Breast epithelium (tissue), 4 donors: ENCODE measurements around the gene ACSM4. TPM values are rescaled to one million over a fixed set of nuclear protein-coding genes. Genes with fewer than 3 reads are reported as not detected.

ENCODE experiments used
- DNase-seq, 2 donors: peaks; one replicate each; pipeline ENCODE4 v3.0.0-alpha.2; 2019; ENCODE audit warnings: low spot score in 2 of 2
- H3K27ac ChIP-seq, 2 donors: fragments of 200-600 bp; sonication (generic) in 1 of 2; one replicate each; pipeline ENCODE4 v1.5.1; 2016 to 2019; ENCODE audit warnings: mild to moderate bottlenecking in 1 of 2
- H3K27me3 ChIP-seq, 2 donors: fragments of 200-600 bp; sonication (generic) in 1 of 2; one replicate each; pipeline versions ENCODE4 v1.5.1 to v1.6.0; 2017 to 2019; ENCODE audit warnings: control low read depth in 1 of 2, mild to moderate bottlenecking in 1 of 2
- H3K36me3 ChIP-seq: fragments of 200-600 bp; one replicate; pipeline ENCODE4 v1.5.1; 2019
- H3K4me1 ChIP-seq, 2 donors: fragments of 200-600 bp; sonication (generic); one replicate each; pipeline ENCODE4 v1.5.1; 2016 to 2019; ENCODE audit warnings: control low read depth in 1 of 2
- H3K4me3 ChIP-seq, 3 donors: fragments of 200-600 bp; sonication (generic); 1 replicate in 2 of 3; 2 replicates in 1 of 3; pipeline ENCODE4 v1.5.1; 2016 to 2019; ENCODE audit warnings: mild to moderate bottlenecking in 3 of 3, moderate library complexity in 2 of 3
- H3K9me3 ChIP-seq, 2 donors: fragments of 200-600 bp; sonication (generic) in 1 of 2; one replicate each; pipeline ENCODE4 v1.5.1; 2016 to 2019; ENCODE audit warnings: control low read depth in 1 of 2
- CTCF ChIP-seq, 3 donors: fragments of 450-650 bp; IDR thresholded peaks; one replicate each; pipeline ENCODE4 v1.5.1; 2016 to 2017; ENCODE audit warnings: antibody characterized with exemption in 3 of 3, mild to moderate bottlenecking in 3 of 3, moderate library complexity in 3 of 3
- POLR2A ChIP-seq: fragments of 450-650 bp; IDR thresholded peaks from one replicate; pipeline ENCODE4 v1.6.1; 2016; ENCODE audit warnings: antibody characterized with exemption, mild to moderate bottlenecking, moderate library complexity
- POLR2AphosphoS5 ChIP-seq, 3 donors: sonication (generic); formaldehyde crosslinking; IDR thresholded peaks; one replicate each; pipeline ENCODE4 v1.6.1; 2017; ENCODE audit warnings: antibody characterized with exemption in 3 of 3
- intact Hi-C: fragments of 100-400 bp; cut with DNase I; formaldehyde crosslinking; loops from one replicate; pipeline ENCODE4 v1.15.1; 2023; ENCODE audit warnings: low total_unique reads
- total RNA-seq, 3 donors: library from RNA; depleted of rRNA; stranded (reverse); fragments of >200 nt; gene quantifications; one replicate each; pipeline ENCODE4 v1.1.0, GENCODE V29; 2016

ACSM4 gene
- total RNA-seq, 3 donors from 2014 or later: not detected

- Histone ChIP-seq H3K27me3 (no peaks in the 10 kb centered on the region), H3K36me3 (no peaks in the 10 kb centered on the region), H3K4me3 (no peak overlapping the region), H3K4me1 (no peaks in the 10 kb centered on the region), H3K27ac (no peak overlapping the region), H3K9me3 (no peaks in the 10 kb centered on the region)
- intact Hi-C loops: no loop called here
- DNase-seq: no peak
- TF ChIP-seq POLR2AphosphoS5 (IDR thresholded peaks at IDR 0.05): no peak
- TF ChIP-seq POLR2A: no peak
- TF ChIP-seq CTCF (IDR thresholded peaks at IDR 0.05): no peak
These were observed 71.3 kb downstream of the ACSM4 start for GRCh38 chr12:7375145-7375543.

- H3K27me3 ChIP-seq: no peaks in the 10 kb centered on the region
- no peaks in the 10 kb centered on the region for H3K9me3 ChIP-seq
- no peak overlapping the region for H3K4me3 ChIP-seq
- H3K27ac ChIP-seq: no peak overlapping the region
- no peaks in the 10 kb centered on the region for H3K36me3 ChIP-seq
- intact Hi-C loops: no loop called here
- DNase-seq: no peak
- TF ChIP-seq POLR2A (no peak), CTCF (IDR thresholded peaks at IDR 0.05) (no peak), POLR2AphosphoS5 (IDR thresholded peaks at IDR 0.05) (no peak)
- H3K4me1 ChIP-seq: no peaks in the 10 kb centered on the region
These were observed 72.3 kb downstream of the ACSM4 start for GRCh38 chr12:7376196-7376595.

Other genes with a start within 250 kb of the ACSM4 start
- 100 to 1,000 TPM; 307 to 959 (median 622) TPM for gene C1S, start 243.4 kb upstream of the ACSM4 start, total RNA-seq
- 100 to 1,000 TPM; 302 to 773 (median 582) TPM for gene C1R, start 211.6 kb upstream of the ACSM4 start, total RNA-seq
- gene C1RL, start 194.9 kb upstream of the ACSM4 start, total RNA-seq: 100 to 1,000 TPM in 2 of 3 donors, 10 to 100 TPM in 1; 80.6 to 138 (median 124) TPM
- gene RBP5, start 175.2 kb upstream of the ACSM4 start, total RNA-seq: 1 to 10 TPM; 1.1 to 3.3 (median 2.9) TPM
- 10 to 100 TPM; 23.9 to 58.7 (median 40.3) TPM for gene CLSTN3, start 173.7 kb upstream of the ACSM4 start, total RNA-seq
- gene PEX5, start 114.4 kb upstream of the ACSM4 start, total RNA-seq: 10 to 100 TPM; 41.7 to 79.7 (median 62.6) TPM
- 10 to 100 TPM in 1 of 3 donors, 1 to 10 TPM in 1, under 1 TPM in 1; 0.33 to 14.9 (median 3.5) TPM for gene CD163L1, start 140.1 kb downstream of the ACSM4 start, total RNA-seq
- gene CD163, start 199.7 kb downstream of the ACSM4 start, total RNA-seq: 100 to 1,000 TPM in 2 of 3 donors, 10 to 100 TPM in 1; 98.6 to 848 (median 125) TPM